ENCODE results near the gene NIT1.

DNA sequence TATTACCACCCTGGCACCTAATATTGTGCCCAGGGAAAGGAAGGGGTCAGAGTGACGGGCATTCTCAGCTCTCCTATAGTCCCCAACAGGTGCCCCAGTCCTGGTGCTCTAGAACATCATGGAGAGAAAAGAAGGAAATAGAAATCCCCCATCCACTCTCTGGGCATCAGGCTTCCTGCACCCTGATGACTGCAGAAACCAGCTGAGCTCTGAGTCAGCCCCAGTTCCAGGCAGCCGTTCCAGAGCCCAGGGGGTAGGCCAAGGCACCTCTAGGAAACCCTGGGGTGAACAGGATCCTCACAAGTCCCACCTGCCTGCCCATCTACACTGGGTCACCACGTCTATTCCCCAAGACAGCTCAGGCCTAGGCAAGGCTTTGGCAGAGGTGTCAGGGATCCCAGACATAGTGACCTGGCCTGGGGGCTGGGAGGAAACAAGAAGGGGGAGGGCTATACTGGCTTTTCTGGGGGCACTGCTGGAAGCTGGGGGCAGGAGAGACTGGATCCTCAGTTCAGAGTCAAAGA lies 29.3 kb upstream of the NIT1 start:
- TF ChIP-seq EZH2 (IDR thresholded peaks at IDR 0.05; ENCODE audit: low read depth) (no peak), CTCF (conservative IDR thresholded peaks at IDR 0.05) (no peak)

Measured in PC-9 (cell line).